Ishikawa (cell line): ENCODE measurements around the gene KYAT1.

Experiments used
- CEBPB ChIP-seq: IDR thresholded peaks from 2 replicates; pipeline ENCODE4 v1.6.1; 2012
- CREB1 ChIP-seq: IDR thresholded peaks from 2 replicates; pipeline ENCODE4 v1.6.1; 2012; ENCODE audit warnings: low read depth
- EGR1 ChIP-seq: IDR thresholded peaks from 2 replicates; pipeline ENCODE4 v1.6.1; 2012
- EP300 ChIP-seq: IDR thresholded peaks from 2 replicates; pipeline ENCODE4 v1.6.1; 2012; ENCODE audit warnings: borderline replicate concordance
- FOXM1 ChIP-seq: IDR thresholded peaks from 2 replicates; pipeline ENCODE4 v1.6.1; 2012; ENCODE audit warnings: low read depth, borderline replicate concordance
- NFIC ChIP-seq: IDR thresholded peaks from 2 replicates; pipeline ENCODE4 v1.6.1; 2012
- RAD21 ChIP-seq: IDR thresholded peaks from 2 replicates; pipeline ENCODE4 v1.6.1; 2012; ENCODE audit warnings: low read depth
- TAF1 ChIP-seq: IDR thresholded peaks from 2 replicates; pipeline ENCODE4 v1.6.1; 2012; ENCODE audit warnings: low read depth, mild to moderate bottlenecking
- TCF12 ChIP-seq: IDR thresholded peaks from 2 replicates; pipeline ENCODE4 v1.6.1; 2012; ENCODE audit warnings: low read depth
- TEAD4 ChIP-seq: IDR thresholded peaks from 2 replicates; pipeline ENCODE4 v1.6.1; 2012
- YY1 ChIP-seq: IDR thresholded peaks from 2 replicates; pipeline ENCODE4 v1.6.1; 2012; ENCODE audit warnings: low read depth
- ZBTB7A ChIP-seq: IDR thresholded peaks from 2 replicates; pipeline ENCODE4 v1.6.1; 2012; ENCODE audit warnings: low read depth
- TF ChIP-seq, protein P1 (sequence below): IDR thresholded peaks from 2 replicates; pipeline ENCODE4 v1.6.1; 2012
- TF ChIP-seq, protein P2 (sequence below): IDR thresholded peaks from 2 replicates; pipeline ENCODE4 v1.6.1; 2012; ENCODE audit warnings: low read depth, mild to moderate bottlenecking
- TF ChIP-seq, protein P3 (sequence below): IDR thresholded peaks from 2 replicates; pipeline ENCODE4 v1.6.1; 2012

The KYAT1 gene

DNA sequence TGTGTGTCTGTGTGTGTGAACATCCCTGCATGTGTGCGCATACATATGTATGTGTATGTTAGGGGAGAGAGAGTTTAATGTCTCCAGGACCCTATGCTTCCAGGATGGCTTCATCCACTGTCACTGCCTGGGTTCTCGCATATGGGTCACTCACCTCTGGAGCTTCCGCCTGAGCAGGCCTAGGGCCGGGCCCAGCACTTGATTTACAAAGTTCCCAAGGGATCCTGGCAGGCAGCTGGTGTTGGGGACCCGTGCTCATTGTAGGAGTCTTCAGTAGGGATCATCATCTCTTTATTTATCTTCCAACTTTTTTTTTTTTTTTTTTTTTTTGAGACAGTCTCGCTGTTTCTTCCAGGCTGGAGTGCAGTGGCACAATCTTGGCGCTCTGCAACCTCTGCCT is 81.7 kb downstream of the KYAT1 start:
- no peak for TF ChIP-seq FOXM1
- TF ChIP-seq CREB1, result no peak
- TF ChIP-seq, protein P1, sequence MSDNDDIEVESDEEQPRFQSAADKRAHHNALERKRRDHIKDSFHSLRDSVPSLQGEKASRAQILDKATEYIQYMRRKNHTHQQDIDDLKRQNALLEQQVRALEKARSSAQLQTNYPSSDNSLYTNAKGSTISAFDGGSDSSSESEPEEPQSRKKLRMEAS, result no peak
- no peak for TF ChIP-seq EGR1
- no peak for TF ChIP-seq YY1
- TF ChIP-seq RAD21, result no peak
- no peak for TF ChIP-seq NFIC
- TF ChIP-seq TAF1, result no peak
- TF ChIP-seq, protein P2, sequence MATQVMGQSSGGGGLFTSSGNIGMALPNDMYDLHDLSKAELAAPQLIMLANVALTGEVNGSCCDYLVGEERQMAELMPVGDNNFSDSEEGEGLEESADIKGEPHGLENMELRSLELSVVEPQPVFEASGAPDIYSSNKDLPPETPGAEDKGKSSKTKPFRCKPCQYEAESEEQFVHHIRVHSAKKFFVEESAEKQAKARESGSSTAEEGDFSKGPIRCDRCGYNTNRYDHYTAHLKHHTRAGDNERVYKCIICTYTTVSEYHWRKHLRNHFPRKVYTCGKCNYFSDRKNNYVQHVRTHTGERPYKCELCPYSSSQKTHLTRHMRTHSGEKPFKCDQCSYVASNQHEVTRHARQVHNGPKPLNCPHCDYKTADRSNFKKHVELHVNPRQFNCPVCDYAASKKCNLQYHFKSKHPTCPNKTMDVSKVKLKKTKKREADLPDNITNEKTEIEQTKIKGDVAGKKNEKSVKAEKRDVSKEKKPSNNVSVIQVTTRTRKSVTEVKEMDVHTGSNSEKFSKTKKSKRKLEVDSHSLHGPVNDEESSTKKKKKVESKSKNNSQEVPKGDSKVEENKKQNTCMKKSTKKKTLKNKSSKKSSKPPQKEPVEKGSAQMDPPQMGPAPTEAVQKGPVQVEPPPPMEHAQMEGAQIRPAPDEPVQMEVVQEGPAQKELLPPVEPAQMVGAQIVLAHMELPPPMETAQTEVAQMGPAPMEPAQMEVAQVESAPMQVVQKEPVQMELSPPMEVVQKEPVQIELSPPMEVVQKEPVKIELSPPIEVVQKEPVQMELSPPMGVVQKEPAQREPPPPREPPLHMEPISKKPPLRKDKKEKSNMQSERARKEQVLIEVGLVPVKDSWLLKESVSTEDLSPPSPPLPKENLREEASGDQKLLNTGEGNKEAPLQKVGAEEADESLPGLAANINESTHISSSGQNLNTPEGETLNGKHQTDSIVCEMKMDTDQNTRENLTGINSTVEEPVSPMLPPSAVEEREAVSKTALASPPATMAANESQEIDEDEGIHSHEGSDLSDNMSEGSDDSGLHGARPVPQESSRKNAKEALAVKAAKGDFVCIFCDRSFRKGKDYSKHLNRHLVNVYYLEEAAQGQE, result no peak
- TF ChIP-seq EP300, result no peak
- no peak for TF ChIP-seq CEBPB
- TF ChIP-seq TEAD4, result no peak
- TF ChIP-seq, protein P3, sequence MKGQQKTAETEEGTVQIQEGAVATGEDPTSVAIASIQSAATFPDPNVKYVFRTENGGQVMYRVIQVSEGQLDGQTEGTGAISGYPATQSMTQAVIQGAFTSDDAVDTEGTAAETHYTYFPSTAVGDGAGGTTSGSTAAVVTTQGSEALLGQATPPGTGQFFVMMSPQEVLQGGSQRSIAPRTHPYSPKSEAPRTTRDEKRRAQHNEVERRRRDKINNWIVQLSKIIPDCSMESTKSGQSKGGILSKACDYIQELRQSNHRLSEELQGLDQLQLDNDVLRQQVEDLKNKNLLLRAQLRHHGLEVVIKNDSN, result no peak
- TF ChIP-seq ZBTB7A, result no peak
- no peak for TF ChIP-seq TCF12

- TF ChIP-seq EGR1, result no peak
- TF ChIP-seq NFIC, result no peak
- no peak for TF ChIP-seq TCF12
- TF ChIP-seq, protein P2, result no peak
- TF ChIP-seq TAF1, result no peak
- TF ChIP-seq TEAD4, result no peak
- no peak for TF ChIP-seq YY1
- no peak for TF ChIP-seq EP300
- TF ChIP-seq, protein P1, result no peak
- TF ChIP-seq, protein P3, result no peak
- TF ChIP-seq CREB1, result no peak
- TF ChIP-seq ZBTB7A, result no peak
- TF ChIP-seq FOXM1, result no peak
- TF ChIP-seq CEBPB, result no peak
- no peak for TF ChIP-seq RAD21
Measured at GRCh38 chr9:128798896-128799295, 82.9 kb downstream of the KYAT1 start.

- TF ChIP-seq TCF12, result no peak
- TF ChIP-seq, protein P1, result no peak
- TF ChIP-seq EP300, result no peak
- no peak for TF ChIP-seq ZBTB7A
- no peak for TF ChIP-seq TAF1
- no peak for TF ChIP-seq CEBPB
- TF ChIP-seq NFIC, result no peak
- no peak for TF ChIP-seq YY1
- TF ChIP-seq, protein P2, result no peak
- no peak for TF ChIP-seq CREB1
- TF ChIP-seq FOXM1, result no peak
- TF ChIP-seq RAD21, result no peak
- TF ChIP-seq EGR1, result no peak
- no peak for TF ChIP-seq TEAD4
- TF ChIP-seq, protein P3, result no peak
Measured at GRCh38 chr9:128792978-128793686, 88.6 kb downstream of the KYAT1 start.
